ENCODE results near the gene KRT74.

DNA sequence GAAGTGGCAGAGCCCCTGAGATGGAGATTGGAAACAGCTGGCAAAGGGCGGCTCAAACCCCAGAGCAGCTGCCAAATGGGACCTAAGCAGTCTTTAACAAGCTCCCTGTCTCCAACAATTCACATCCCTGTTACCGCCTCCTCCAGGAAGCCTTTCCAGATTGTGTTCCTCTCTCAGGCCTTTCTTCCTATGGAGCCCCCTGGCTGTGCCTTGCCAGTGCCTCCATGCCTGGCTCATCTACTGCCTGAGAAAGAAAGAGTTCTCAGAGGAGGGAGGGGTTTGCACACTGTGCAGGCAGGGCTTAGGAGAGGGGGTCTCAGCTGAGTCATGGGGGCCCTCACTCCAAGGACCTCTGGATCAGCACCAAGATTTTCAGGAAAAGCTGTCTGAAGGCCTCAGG, 8.8 kb upstream of the KRT74 start:
- TF ChIP-seq EZH2 (IDR thresholded peaks at IDR 0.05; ENCODE audit: insufficient read depth, poor library complexity, severe bottlenecking) (no peak), EZH2phosphoT487 (IDR thresholded peaks at IDR 0.05; ENCODE audit: insufficient read depth, low read depth) (no peak)
